NCI-H1092 treated with DMSO at 0.1 percent for 48 hours (cell line): ENCODE measurements around the gene PIGN.

Source experiments
- DNase-seq: peaks from one replicate; lab custom pipeline; 2025; lab: John Stamatoyannopoulos, UW

Gene PIGN

GRCh38 chr18:62001396-62001795 lies 185.5 kb downstream of the PIGN start:
- DNase-seq: no peak

- DNase-seq: no peak
These were observed 187.9 kb downstream of the PIGN start for GRCh38 chr18:61998957-61999356.

DNA sequence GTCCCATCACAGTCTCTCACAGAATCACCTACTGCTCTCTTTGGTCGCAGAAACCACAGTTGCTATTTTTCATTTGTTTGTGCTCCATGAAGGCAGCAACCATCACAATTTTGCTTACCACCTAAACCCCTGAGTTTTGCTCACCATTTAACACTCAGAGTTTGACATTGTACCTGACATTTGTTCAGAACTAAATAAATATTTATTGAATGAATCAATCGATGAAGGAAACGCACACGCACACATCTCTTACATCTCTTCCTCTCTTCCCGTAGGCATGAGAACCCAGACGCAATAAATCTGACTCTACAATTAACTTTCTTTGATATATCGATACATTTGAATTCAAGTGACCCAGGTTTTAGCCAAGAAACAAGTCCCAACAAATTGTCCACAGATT lies 188.5 kb downstream of the PIGN start:
- DNase-seq: no peak

- DNase-seq: no peak
These were observed 191.2 kb downstream of the PIGN start for GRCh38 chr18:61995618-61996017.

GRCh38 chr18:61993831-61994230 lies 193.0 kb downstream of the PIGN start:
- DNase-seq: no peak

DNA sequence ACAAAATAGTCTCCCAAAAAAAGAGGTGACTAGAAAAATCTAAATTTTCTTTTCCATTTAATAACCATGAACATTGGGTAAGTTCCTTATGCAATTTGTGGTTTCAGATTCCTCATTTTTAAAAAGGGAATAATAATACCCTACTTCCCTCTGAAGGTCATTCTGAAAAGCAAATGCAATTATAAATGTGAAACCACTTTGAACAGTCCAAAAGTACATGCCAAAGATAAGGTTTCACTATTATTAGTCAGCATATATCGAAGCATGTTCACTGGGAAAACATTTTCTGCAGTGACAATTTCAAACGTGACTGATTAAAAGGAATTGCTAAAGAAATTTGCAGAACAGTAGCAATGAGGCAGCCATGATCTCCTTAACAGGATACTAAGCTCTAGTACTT lies 193.9 kb downstream of the PIGN start:
- DNase-seq: no peak

- DNase-seq: no peak
These were observed 194.6 kb downstream of the PIGN start for GRCh38 chr18:61992285-61992684.

DNA sequence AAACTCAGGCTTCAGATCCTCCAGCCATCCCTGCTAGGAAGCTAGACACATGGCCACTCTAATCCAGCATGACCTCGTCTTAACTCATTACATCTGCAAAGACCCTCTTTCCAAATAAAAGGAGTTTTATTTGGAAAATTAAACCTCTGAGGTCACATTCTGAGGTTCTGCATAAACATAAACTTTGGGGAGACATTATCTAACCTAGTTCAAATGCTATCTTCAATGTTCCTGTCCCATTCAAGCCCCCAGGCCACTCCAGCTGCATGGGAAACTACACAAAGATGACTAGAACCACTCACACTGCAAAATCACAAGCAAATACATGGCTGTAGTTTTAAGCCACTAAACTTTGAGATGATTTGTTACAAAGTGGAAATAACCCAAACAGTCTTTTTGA lies 195.0 kb downstream of the PIGN start:
- DNase-seq: no peak

DNA sequence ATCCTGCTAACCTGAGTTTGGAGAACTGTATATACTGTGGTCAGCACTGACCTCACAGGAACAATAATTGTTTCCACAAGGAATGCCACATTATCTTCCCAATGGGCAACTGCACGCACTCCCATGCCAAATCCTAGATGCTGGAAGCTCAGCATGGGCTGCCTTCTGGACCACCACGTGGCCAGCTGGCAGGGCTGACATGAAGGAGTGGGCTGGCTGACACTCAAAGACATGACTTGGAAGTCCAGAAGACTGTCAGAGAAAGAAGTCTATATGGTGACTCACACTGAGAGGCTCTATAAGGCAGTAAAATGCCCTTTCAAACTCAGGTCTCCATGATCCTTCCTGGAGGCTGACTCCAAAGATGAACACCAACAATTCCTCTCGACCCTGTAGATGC lies 195.7 kb downstream of the PIGN start:
- no peak for DNase-seq
